GM23338 (cell line): ENCODE measurements around the gene CNR1. TPM values are rescaled to one million over a fixed set of nuclear protein-coding genes. Genes with fewer than 3 reads are reported as not detected.

Experiments
- ATAC-seq: fragments of 200-7000 bp; cut with Tn5 transposase; 3 replicates; pipeline ENCODE4 v1.9.1; 2020
- DNase-seq: peaks from one replicate; pipeline ENCODE4 v3.0.0-alpha.2; 2015; ENCODE audit warnings: low spot score
- H2AFZ ChIP-seq: fragments of 200-600 bp; sonication (generic); 2 replicates; pipeline ENCODE4 v1.8.0; 2016; ENCODE audit warnings: antibody characterized with exemption, mild to moderate bottlenecking, moderate library complexity
- H3F3A ChIP-seq: fragments of 200-600 bp; sonication (generic); replicated peaks from 2 replicates; pipeline ENCODE4 v1.8.0; 2017; ENCODE audit warnings: antibody characterized with exemption, mixed run types, low read depth
- H3K27ac ChIP-seq: fragments of 200-600 bp; sonication (generic); 2 replicates; pipeline ENCODE4 v1.6.1; 2016; ENCODE audit warnings: low read depth
- H3K27me3 ChIP-seq: fragments of 200-600 bp; sonication (generic); 2 replicates; pipeline ENCODE4 v1.8.0; 2016; ENCODE audit warnings: mild to moderate bottlenecking, mixed run types, moderate library complexity; ENCODE audit not compliant: insufficient read depth
- H3K36me3 ChIP-seq: fragments of 200-600 bp; sonication (generic); 2 replicates; pipeline ENCODE4 v1.8.0; 2016; ENCODE audit warnings: mild to moderate bottlenecking; ENCODE audit not compliant: insufficient read depth
- H3K4me1 ChIP-seq: fragments of 200-600 bp; sonication (generic); 2 replicates; pipeline ENCODE4 v1.8.0; 2016; ENCODE audit warnings: mild to moderate bottlenecking, moderate library complexity; ENCODE audit not compliant: insufficient read depth
- H3K4me2 ChIP-seq: fragments of 200-600 bp; sonication (generic); 2 replicates; pipeline ENCODE4 v1.7.1; 2017; ENCODE audit warnings: mixed run types
- H3K4me3 ChIP-seq: fragments of 200-600 bp; sonication (generic); 2 replicates; pipeline ENCODE4 v1.6.1; 2016; ENCODE audit warnings: mixed run types
- H3K79me2 ChIP-seq: fragments of 200-600 bp; sonication (generic); replicated peaks from 2 replicates; pipeline ENCODE4 v1.8.0; 2017; ENCODE audit warnings: mild to moderate bottlenecking; ENCODE audit not compliant: insufficient read depth
- H3K9me2 ChIP-seq: fragments of 200-600 bp; sonication (generic); 2 replicates; pipeline ENCODE4 v1.8.0; 2017; ENCODE audit not compliant: insufficient read depth
- H4K20me1 ChIP-seq: fragments of 200-600 bp; sonication (generic); replicated peaks from 2 replicates; pipeline ENCODE4 v1.8.0; 2017; ENCODE audit warnings: mild to moderate bottlenecking; ENCODE audit not compliant: insufficient read depth
- H3K27ac Mint-ChIP-seq: 2 replicates; pipeline ENCODE4 v1.8.0; 2020; ENCODE audit warnings: inconsistent platforms, mild to moderate bottlenecking, moderate library complexity, mixed read lengths
- H3K27me3 Mint-ChIP-seq: 3 replicates; pipeline ENCODE4 v1.8.0; 2022; ENCODE audit warnings: low read depth, mild to moderate bottlenecking, moderate library complexity, mixed read lengths, inconsistent platforms; ENCODE audit not compliant: insufficient read depth, poor library complexity
- H3K36me3 Mint-ChIP-seq: 3 replicates; pipeline ENCODE4 v1.8.0; 2021; ENCODE audit warnings: low read depth, mild to moderate bottlenecking, inconsistent platforms, moderate library complexity, mixed read lengths
- H3K4me1 Mint-ChIP-seq: 3 replicates; pipeline ENCODE4 v1.8.0; 2020; ENCODE audit warnings: mild to moderate bottlenecking, inconsistent platforms, mixed read lengths
- H3K4me3 Mint-ChIP-seq: 3 replicates; pipeline ENCODE4 v1.8.0; 2021; ENCODE audit warnings: moderate library complexity, mild to moderate bottlenecking, inconsistent platforms, mixed read lengths
- H3K9me3 Mint-ChIP-seq: 3 replicates; pipeline ENCODE4 v1.8.0; 2020; ENCODE audit warnings: moderate library complexity, mild to moderate bottlenecking, inconsistent platforms, mixed read lengths
- CTCF ChIP-seq, 2 experiments: fragments of 200-600 bp in 1 of 2; sonication (generic) in 1 of 2; conservative IDR thresholded peaks; 2 replicates each; pipeline versions ENCODE4 v1.5.1 to v1.6.1; 2016 to 2017; ENCODE audit warnings: antibody characterized with exemption in 2 of 2, low read depth in 2 of 2, mild to moderate bottlenecking in 2 of 2, moderate library complexity in 1 of 2
- EZH2phosphoT487 ChIP-seq: fragments of 200-600 bp; sonication (generic); IDR thresholded peaks from one replicate; pipeline ENCODE4 v1.8.1; 2018; ENCODE audit warnings: antibody characterized with exemption; ENCODE audit not compliant: unreplicated experiment
- NANOG ChIP-seq: IDR thresholded peaks from 2 replicates; pipeline ENCODE4 v1.6.1; 2016; ENCODE audit warnings: antibody characterized with exemption, borderline replicate concordance
- POLR2AphosphoS5 ChIP-seq: IDR thresholded peaks from 2 replicates; pipeline ENCODE4 v1.6.1; 2016; ENCODE audit warnings: antibody characterized with exemption, low read depth
- ZNF114 ChIP-seq: fragments of 250-450 bp; sonication (Bioruptor Pico); IDR thresholded peaks from 2 replicates; pipeline ENCODE4 v1.5.0; 2020; ENCODE audit warnings: mild to moderate bottlenecking, moderate library complexity
- long read RNA-seq: library from polyadenylated mRNA; unstranded; transcript quantifications from one replicate; pipeline ENCODE4 v2.0.0, GENCODE V29; 2020; ENCODE audit not compliant: unreplicated experiment
- polyA plus RNA-seq: library from polyadenylated mRNA; unstranded; fragments of >200 nt; fragmentation: Nextera tagmentation; extraction: Ambion mirVana; gene quantifications from 2 replicates; pipeline ENCODE4 v1.2.1, GENCODE V29; 2016
- total RNA-seq: library from RNA; depleted of rRNA; stranded (reverse); fragments of >200 nt; shearing (Covaris generic); gene quantifications from 2 replicates; pipeline ENCODE4 v1.2.3, GENCODE V29; 2014; rRNA removed
- TF ChIP-seq, protein P1 (sequence below): fragments of 250-450 bp; sonication (Bioruptor Pico); IDR thresholded peaks from 2 replicates; pipeline ENCODE4 v1.5.0; 2020; ENCODE audit warnings: mild to moderate bottlenecking, moderate library complexity

The CNR1 gene
- total RNA-seq (2.6 and 2.8 TPM in 2 replicates), polyA plus RNA-seq (0.71 and 1.0 TPM in 2 replicates)
- long read RNA-seq: 0 reads

DNA sequence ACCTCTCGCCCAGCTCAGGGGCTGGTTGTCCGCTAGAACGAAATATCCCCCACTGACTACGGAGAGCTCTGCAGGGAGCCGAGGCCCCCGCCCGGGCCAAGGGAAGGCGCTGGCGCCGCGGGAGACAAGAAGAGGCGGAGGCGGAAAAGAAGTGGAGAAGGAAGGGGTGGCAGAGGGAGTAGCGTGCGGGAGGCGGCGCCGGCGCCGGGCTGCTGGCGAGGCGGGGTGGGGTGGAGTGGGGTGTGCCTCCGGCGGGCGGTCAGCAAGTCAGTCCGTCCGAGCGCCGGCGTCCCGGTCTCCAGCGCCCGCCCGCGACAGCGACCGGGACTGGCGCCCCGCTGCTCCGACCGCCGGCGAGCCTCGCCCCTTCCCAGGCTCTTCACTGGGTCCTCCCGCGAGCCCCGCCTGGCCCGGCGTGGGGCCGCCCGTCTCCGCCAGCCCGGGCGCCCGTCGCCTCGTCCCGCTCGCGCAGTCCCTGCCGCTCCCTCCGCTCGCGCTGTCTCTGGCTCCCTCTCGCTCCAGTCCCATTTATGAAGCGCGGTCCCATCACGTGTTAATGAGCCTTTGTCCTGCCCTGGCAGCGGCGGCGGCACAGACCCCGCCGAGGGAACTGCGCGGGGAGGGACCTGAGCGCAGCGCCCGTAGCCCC, at the start of gene CNR1:
CNR1 (minus strand) TSS at position 504 of the 649 bp plus-strand sequence. CDS start 21,073 bp downstream, outside the sequence.
- Mint-ChIP-seq H3K27ac (no peak within 1 kb of the TSS), H3K9me3 (no peaks in the 10 kb centered on the region; the same call in 2 of the 3 replicates), H3K36me3 (no peaks in the 10 kb centered on the region; the same call in 2 of the 3 replicates), H3K27me3 (peaks cover 44% of the 10 kb centered on the region), H3K4me1 (peaks cover 16% of the 10 kb centered on the region), H3K4me3 (peak within 1 kb of the TSS; percentile 85)
- no peaks in the 10 kb centered on the region for H3K9me2 ChIP-seq
- H3K79me2 ChIP-seq: no peaks in the 10 kb centered on the region
- H3K36me3 ChIP-seq: no peaks in the 10 kb centered on the region
- H3F3A ChIP-seq: no peaks in the 10 kb centered on the region
- H3K4me2 ChIP-seq: peak within 1 kb of the TSS; percentile 96
- H3K27me3 ChIP-seq: peaks cover 45% of the 10 kb centered on the region
- no peak within 1 kb of the TSS for H3K27ac ChIP-seq
- peak within 1 kb of the TSS; percentile 84 for H3K4me3 ChIP-seq
- peak; percentile 17; the same call in 1 of the 2 replicates for TF ChIP-seq POLR2AphosphoS5
- no peak for TF ChIP-seq NANOG
- H2AFZ ChIP-seq: peak within 1 kb of the TSS; percentile 94
- peaks cover 21% of the 10 kb centered on the region for H3K4me1 ChIP-seq
- no peaks in the 10 kb centered on the region for H4K20me1 ChIP-seq
- ATAC-seq (peak; percentile 69), DNase-seq (peak; percentile 75)

GRCh38 chr6:88211446-88211845, 45.3 kb upstream of the CNR1 start:
- Histone ChIP-seq H2AFZ (no peak overlapping the region), H3K4me3 (no peak overlapping the region), H3F3A (no peaks in the 10 kb centered on the region), H3K4me1 (peaks cover 15% of the 10 kb centered on the region), H3K4me2 (no peak overlapping the region), H4K20me1 (no peaks in the 10 kb centered on the region), H3K79me2 (no peaks in the 10 kb centered on the region), H3K36me3 (no peaks in the 10 kb centered on the region), H3K9me2 (0 out of 2 replicates have a peak, but pooled peaks cover 6% of the 10 kb centered on the region), H3K27me3 (no peaks in the 10 kb centered on the region), H3K27ac (no peak overlapping the region)
- H3K4me1 Mint-ChIP-seq: peaks cover 26% of the 10 kb centered on the region
- no peak for TF ChIP-seq EZH2phosphoT487
- TF ChIP-seq CTCF (conservative IDR thresholded peaks at IDR 0.05; ENCODE audit: low read depth in 2 of 2): 0 out of 4 replicates have a peak, but pooled peaks of 1 of the 2 experiments have one; percentile 0
- H3K4me3 Mint-ChIP-seq: no peak overlapping the region
- no peaks in the 10 kb centered on the region for H3K27me3 Mint-ChIP-seq
- ATAC-seq (no peak), DNase-seq (peak; percentile 13)
- no peaks in the 10 kb centered on the region for H3K36me3 Mint-ChIP-seq
- no peaks in the 10 kb centered on the region for H3K9me3 Mint-ChIP-seq
- no peak overlapping the region for H3K27ac Mint-ChIP-seq

DNA sequence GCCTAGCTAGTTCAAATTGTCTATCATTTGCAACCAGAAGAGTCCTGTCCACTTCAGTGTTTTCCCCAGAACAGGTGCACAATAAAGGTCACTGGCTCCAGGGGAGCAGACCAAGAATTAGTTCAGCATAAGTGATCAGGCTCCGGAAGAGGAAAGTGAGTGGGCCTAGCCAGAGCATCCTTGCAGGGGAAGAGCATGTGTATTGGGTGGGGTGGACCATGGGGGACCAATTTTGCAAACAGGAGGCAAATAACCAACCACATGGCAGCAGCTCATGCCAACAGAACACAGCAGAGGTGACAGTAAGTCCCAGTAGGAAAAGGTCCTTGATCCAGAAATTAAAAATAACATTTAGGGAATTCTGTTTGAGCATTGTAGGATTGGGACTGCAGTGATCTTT, 43.2 kb upstream of the CNR1 start:
- Histone ChIP-seq H2AFZ (no peak overlapping the region), H3K4me2 (no peak overlapping the region), H3K27ac (no peak overlapping the region), H3K36me3 (no peaks in the 10 kb centered on the region), H3F3A (no peaks in the 10 kb centered on the region), H3K4me1 (0 out of 2 replicates have a peak, but pooled peaks cover 7% of the 10 kb centered on the region), H3K4me3 (no peak overlapping the region), H4K20me1 (no peaks in the 10 kb centered on the region), H3K27me3 (no peaks in the 10 kb centered on the region), H3K9me2 (0 out of 2 replicates have a peak, but pooled peaks cover 6% of the 10 kb centered on the region), H3K79me2 (no peaks in the 10 kb centered on the region)
- Mint-ChIP-seq H3K4me1 (peaks cover 10% of the 10 kb centered on the region; the same call in 2 of the 3 replicates), H3K27ac (no peak overlapping the region), H3K4me3 (no peak overlapping the region), H3K9me3 (peaks cover 8% of the 10 kb centered on the region), H3K36me3 (0 out of 3 replicates have a peak, but pooled peaks cover under 1% of the 10 kb centered on the region), H3K27me3 (no peaks in the 10 kb centered on the region)
- DNase-seq (no peak), ATAC-seq (no peak)
- TF ChIP-seq NANOG: no peak
- TF ChIP-seq ZNF114 (CRISPR knock-in tag): no peak
- TF ChIP-seq POLR2AphosphoS5: no peak
- TF ChIP-seq, protein P1, sequence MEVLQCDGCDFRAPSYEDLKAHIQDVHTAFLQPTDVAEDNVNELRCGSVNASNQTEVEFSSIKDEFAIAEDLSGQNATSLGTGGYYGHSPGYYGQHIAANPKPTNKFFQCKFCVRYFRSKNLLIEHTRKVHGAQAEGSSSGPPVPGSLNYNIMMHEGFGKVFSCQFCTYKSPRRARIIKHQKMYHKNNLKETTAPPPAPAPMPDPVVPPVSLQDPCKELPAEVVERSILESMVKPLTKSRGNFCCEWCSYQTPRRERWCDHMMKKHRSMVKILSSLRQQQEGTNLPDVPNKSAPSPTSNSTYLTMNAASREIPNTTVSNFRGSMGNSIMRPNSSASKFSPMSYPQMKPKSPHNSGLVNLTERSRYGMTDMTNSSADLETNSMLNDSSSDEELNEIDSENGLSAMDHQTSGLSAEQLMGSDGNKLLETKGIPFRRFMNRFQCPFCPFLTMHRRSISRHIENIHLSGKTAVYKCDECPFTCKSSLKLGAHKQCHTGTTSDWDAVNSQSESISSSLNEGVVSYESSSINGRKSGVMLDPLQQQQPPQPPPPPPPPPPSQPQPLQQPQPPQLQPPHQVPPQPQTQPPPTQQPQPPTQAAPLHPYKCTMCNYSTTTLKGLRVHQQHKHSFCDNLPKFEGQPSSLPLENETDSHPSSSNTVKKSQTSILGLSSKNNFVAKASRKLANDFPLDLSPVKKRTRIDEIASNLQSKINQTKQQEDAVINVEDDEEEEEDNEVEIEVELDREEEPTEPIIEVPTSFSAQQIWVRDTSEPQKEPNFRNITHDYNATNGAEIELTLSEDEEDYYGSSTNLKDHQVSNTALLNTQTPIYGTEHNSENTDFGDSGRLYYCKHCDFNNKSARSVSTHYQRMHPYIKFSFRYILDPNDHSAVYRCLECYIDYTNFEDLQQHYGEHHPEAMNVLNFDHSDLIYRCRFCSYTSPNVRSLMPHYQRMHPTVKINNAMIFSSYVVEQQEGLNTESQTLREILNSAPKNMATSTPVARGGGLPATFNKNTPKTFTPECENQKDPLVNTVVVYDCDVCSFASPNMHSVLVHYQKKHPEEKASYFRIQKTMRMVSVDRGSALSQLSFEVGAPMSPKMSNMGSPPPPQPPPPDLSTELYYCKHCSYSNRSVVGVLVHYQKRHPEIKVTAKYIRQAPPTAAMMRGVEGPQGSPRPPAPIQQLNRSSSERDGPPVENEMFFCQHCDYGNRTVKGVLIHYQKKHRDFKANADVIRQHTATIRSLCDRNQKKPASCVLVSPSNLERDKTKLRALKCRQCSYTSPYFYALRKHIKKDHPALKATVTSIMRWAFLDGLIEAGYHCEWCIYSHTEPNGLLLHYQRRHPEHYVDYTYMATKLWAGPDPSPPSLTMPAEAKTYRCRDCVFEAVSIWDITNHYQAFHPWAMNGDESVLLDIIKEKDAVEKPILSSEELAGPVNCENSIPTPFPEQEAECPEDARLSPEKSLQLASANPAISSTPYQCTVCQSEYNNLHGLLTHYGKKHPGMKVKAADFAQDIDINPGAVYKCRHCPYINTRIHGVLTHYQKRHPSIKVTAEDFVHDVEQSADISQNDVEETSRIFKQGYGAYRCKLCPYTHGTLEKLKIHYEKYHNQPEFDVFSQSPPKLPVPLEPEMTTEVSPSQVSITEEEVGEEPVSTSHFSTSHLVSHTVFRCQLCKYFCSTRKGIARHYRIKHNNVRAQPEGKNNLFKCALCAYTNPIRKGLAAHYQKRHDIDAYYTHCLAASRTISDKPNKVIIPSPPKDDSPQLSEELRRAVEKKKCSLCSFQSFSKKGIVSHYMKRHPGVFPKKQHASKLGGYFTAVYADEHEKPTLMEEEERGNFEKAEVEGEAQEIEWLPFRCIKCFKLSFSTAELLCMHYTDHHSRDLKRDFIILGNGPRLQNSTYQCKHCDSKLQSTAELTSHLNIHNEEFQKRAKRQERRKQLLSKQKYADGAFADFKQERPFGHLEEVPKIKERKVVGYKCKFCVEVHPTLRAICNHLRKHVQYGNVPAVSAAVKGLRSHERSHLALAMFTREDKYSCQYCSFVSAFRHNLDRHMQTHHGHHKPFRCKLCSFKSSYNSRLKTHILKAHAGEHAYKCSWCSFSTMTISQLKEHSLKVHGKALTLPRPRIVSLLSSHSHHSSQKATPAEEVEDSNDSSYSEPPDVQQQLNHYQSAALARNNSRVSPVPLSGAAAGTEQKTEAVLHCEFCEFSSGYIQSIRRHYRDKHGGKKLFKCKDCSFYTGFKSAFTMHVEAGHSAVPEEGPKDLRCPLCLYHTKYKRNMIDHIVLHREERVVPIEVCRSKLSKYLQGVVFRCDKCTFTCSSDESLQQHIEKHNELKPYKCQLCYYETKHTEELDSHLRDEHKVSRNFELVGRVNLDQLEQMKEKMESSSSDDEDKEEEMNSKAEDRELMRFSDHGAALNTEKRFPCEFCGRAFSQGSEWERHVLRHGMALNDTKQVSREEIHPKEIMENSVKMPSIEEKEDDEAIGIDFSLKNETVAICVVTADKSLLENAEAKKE (CRISPR knock-in tag): no peak
